A549 (cell line): ENCODE measurements around the gene SMARCA4. TPM values are rescaled to one million over a fixed set of nuclear protein-coding genes. Genes with fewer than 3 reads are reported as not detected.

Experiments
- ATAC-seq, 2 experiments: fragments of 200-7000 bp in 1 of 2; fragments of >200 bp in 1 of 2; cut with Nextera tagmentation in 1 of 2; cut with Tn5 transposase in 1 of 2; 3 replicates each; pipeline versions ENCODE4 v1.8.0 to v1.9.1; 2018 to 2020; ENCODE audit warnings: mild to moderate bottlenecking in 1 of 2, moderate library complexity in 1 of 2
- CTCF ChIA-PET: fragments of 300-600 bp; sonication (Branson Sonifier 250); formaldehyde crosslinking; extraction: SDS; loops from one replicate; lab custom pipeline; 2021; ENCODE audit warnings: antibody characterized with exemption, inconsistent platforms; lab: Yijun Ruan, JAX
- POLR2A ChIA-PET: fragments of 350-600 bp; formaldehyde crosslinking; extraction: SDS; loops from one replicate; lab custom pipeline; 2021; ENCODE audit warnings: antibody characterized with exemption, inconsistent platforms; lab: Yijun Ruan, JAX
- DNase-seq, 2 experiments: peaks; one replicate each; pipeline versions ENCODE4 v3.0.0 to v3.0.0-alpha.2; 2011 to 2016; ENCODE audit warnings: low read depth in 1 of 2, low spot score in 1 of 2
- FAIRE-seq: peaks from 2 replicates; lab custom pipeline; 2011; peaks lifted over from hg19 to GRCh38; lab: Jason Lieb, UNC
- H3K27ac ChIP-seq, 2 experiments: fragments of >200 bp; sonication (Bioruptor Twin); formaldehyde crosslinking; 3 replicates each; pipeline ENCODE4 v1.5.1; 2016 to 2017
- H3K4me1 ChIP-seq: fragments of >200 bp; sonication (Bioruptor Twin); formaldehyde crosslinking; 3 replicates; pipeline ENCODE4 v1.6.1; 2016
- H3K4me2 ChIP-seq: fragments of >200 bp; sonication (Bioruptor Twin); formaldehyde crosslinking; 3 replicates; pipeline ENCODE4 v1.6.1; 2016
- H3K4me3 ChIP-seq: fragments of >200 bp; sonication (Bioruptor Twin); formaldehyde crosslinking; 3 replicates; pipeline ENCODE4 v1.5.1; 2016
- H3K9me3 ChIP-seq: fragments of >200 bp; sonication (Bioruptor Twin); formaldehyde crosslinking; 3 replicates; pipeline ENCODE4 v1.6.1; 2016
- CEBPB ChIP-seq, 2 experiments: fragments of >200 bp in 1 of 2; sonication (Bioruptor Twin) in 1 of 2; formaldehyde crosslinking in 1 of 2; IDR thresholded peaks; 2 replicates each; pipeline ENCODE4 v1.6.1; 2012 to 2016
- CHD2 ChIP-seq: fragments of 150-350 bp; IDR thresholded peaks from 2 replicates; pipeline ENCODE4 v1.6.1; 2014; ENCODE audit warnings: low read length; ENCODE audit not compliant: partially characterized antibody
- EP300 ChIP-seq, 2 experiments: fragments of >200 bp; sonication (Bioruptor Twin); formaldehyde crosslinking; IDR thresholded peaks; 2 replicates in 1 of 2; 3 replicates in 1 of 2; pipeline ENCODE4 v1.6.1; 2016 to 2017
- FOSB ChIP-seq: fragments of 250-450 bp; sonication (Bioruptor Pico); IDR thresholded peaks from 2 replicates; pipeline ENCODE4 v1.5.0; 2020; ENCODE audit warnings: mild to moderate bottlenecking, moderate library complexity
- FOXS1 ChIP-seq: fragments of 250-450 bp; sonication (Bioruptor Pico); IDR thresholded peaks from 2 replicates; pipeline ENCODE4 v1.5.0; 2020; ENCODE audit warnings: mild to moderate bottlenecking, moderate library complexity
- GATA3 ChIP-seq: IDR thresholded peaks from 2 replicates; pipeline ENCODE4 v1.6.1; 2012; ENCODE audit warnings: borderline replicate concordance
- HDAC2 ChIP-seq: fragments of 200-600 bp; sonication (generic); IDR thresholded peaks from 2 replicates; pipeline ENCODE4 v1.6.1; 2016
- HOXA7 ChIP-seq: fragments of 250-450 bp; sonication (Bioruptor Pico); IDR thresholded peaks from 2 replicates; pipeline ENCODE4 v1.5.0; 2020; ENCODE audit warnings: mild to moderate bottlenecking, moderate library complexity
- HOXB13 ChIP-seq: fragments of 250-450 bp; sonication (Bioruptor Pico); IDR thresholded peaks from 2 replicates; pipeline ENCODE4 v1.5.0; 2020; ENCODE audit warnings: low read depth, mild to moderate bottlenecking, moderate library complexity
- JUN ChIP-seq, 2 experiments: fragments of >200 bp; sonication (Bioruptor Twin); formaldehyde crosslinking; IDR thresholded peaks; 2 replicates in 1 of 2; 3 replicates in 1 of 2; pipeline ENCODE4 v1.6.1; 2016 to 2017
- KDM1A ChIP-seq: fragments of 200-600 bp; sonication (generic); IDR thresholded peaks from 2 replicates; pipeline ENCODE4 v1.6.1; 2016; ENCODE audit warnings: low read depth, mild to moderate bottlenecking
- KDM5A ChIP-seq: fragments of 200-600 bp; sonication (generic); IDR thresholded peaks from 2 replicates; pipeline ENCODE4 v1.6.1; 2016; ENCODE audit warnings: antibody characterized with exemption, mild to moderate bottlenecking
- MAFK ChIP-seq: fragments of 450-650 bp; IDR thresholded peaks from 2 replicates; pipeline ENCODE4 v1.6.1; 2014; ENCODE audit not compliant: partially characterized antibody
- MYC ChIP-seq: IDR thresholded peaks from 2 replicates; pipeline ENCODE4 v1.6.1; 2012; ENCODE audit warnings: mild to moderate bottlenecking, inconsistent platforms, low read length, improper control_type of control experiment, borderline replicate concordance
- NFE2L2 ChIP-seq: fragments of 150-350 bp; conservative IDR thresholded peaks from 2 replicates; pipeline ENCODE4 v1.6.1; 2014; ENCODE audit warnings: low read length
- NPAS2 ChIP-seq: fragments of 250-450 bp; sonication (Bioruptor Pico); IDR thresholded peaks from 2 replicates; pipeline ENCODE4 v1.8.0; 2022; ENCODE audit warnings: mild to moderate bottlenecking, moderate library complexity, borderline replicate concordance
- NR3C1 ChIP-seq: fragments of >200 bp; sonication (Bioruptor Twin); formaldehyde crosslinking; IDR thresholded peaks from 3 replicates; pipeline ENCODE4 v1.6.1; 2017
- POLR2A ChIP-seq: IDR thresholded peaks from 2 replicates; pipeline ENCODE4 v1.6.1; 2012; ENCODE audit warnings: mild to moderate bottlenecking, low read length
- RARB ChIP-seq: fragments of 250-450 bp; sonication (Bioruptor Pico); IDR thresholded peaks from 2 replicates; pipeline ENCODE4 v1.8.0; 2021; ENCODE audit warnings: mild to moderate bottlenecking, moderate library complexity
- RFX5 ChIP-seq: fragments of 450-650 bp; IDR thresholded peaks from 2 replicates; pipeline ENCODE4 v1.7.1; 2014; ENCODE audit warnings: antibody characterized with exemption, mild to moderate bottlenecking, moderate library complexity
- RNF2 ChIP-seq: fragments of 200-600 bp; sonication (generic); IDR thresholded peaks from 2 replicates; pipeline ENCODE4 v1.6.1; 2016; ENCODE audit warnings: low read depth, mild to moderate bottlenecking, antibody characterized with exemption, moderate library complexity, borderline replicate concordance
- SMC3 ChIP-seq: fragments of >200 bp; sonication (Bioruptor Twin); formaldehyde crosslinking; IDR thresholded peaks from 3 replicates; pipeline ENCODE4 v1.6.1; 2018; ENCODE audit warnings: inconsistent platforms
- SREBF2 ChIP-seq: fragments of 450-650 bp; IDR thresholded peaks from 2 replicates; pipeline ENCODE4 v1.6.1; 2014; ENCODE audit warnings: mild to moderate bottlenecking, moderate library complexity
- TFCP2L1 ChIP-seq: fragments of 250-450 bp; sonication (Bioruptor Pico); IDR thresholded peaks from 2 replicates; pipeline ENCODE4 v1.5.0; 2021; ENCODE audit warnings: mild to moderate bottlenecking
- TP53 ChIP-seq: fragments of 250-450 bp; sonication (Bioruptor Pico); IDR thresholded peaks from 2 replicates; pipeline ENCODE4 v1.5.0; 2021; ENCODE audit warnings: mild to moderate bottlenecking, moderate library complexity
- ZC3H11A ChIP-seq: fragments of 450-650 bp; IDR thresholded peaks from 2 replicates; pipeline ENCODE4 v1.6.1; 2014; ENCODE audit warnings: antibody characterized with exemption, mild to moderate bottlenecking
- ZFP36 ChIP-seq: fragments of 450-650 bp; IDR thresholded peaks from 2 replicates; pipeline ENCODE4 v1.6.1; 2014; ENCODE audit warnings: borderline replicate concordance; ENCODE audit not compliant: partially characterized antibody
- ZSCAN20 ChIP-seq: fragments of 250-450 bp; sonication (Bioruptor Pico); IDR thresholded peaks from 2 replicates; pipeline ENCODE4 v1.8.0; 2022; ENCODE audit warnings: mild to moderate bottlenecking, moderate library complexity
- WGBS: methylation state at CpG from one replicate; pipeline ENCODE4 v1.1.6; 2017; ENCODE audit errors: missing lambda C conversion rate; 5-methylcytosine and 5-hydroxymethylcytosine counted together
- polyA plus RNA-seq, 4 experiments: library from polyadenylated mRNA; depleted of rRNA in 3 of 4; stranded (reverse); fragments of >200 nt; fragmentation: RNase III in 1 of 4; extraction: RNeasy Plus Mini Kit Qiagen cat#74134 plus additional on column Dnase treatment in 1 of 4; gene quantifications; 2 replicates in 3 of 4; 3 replicates in 1 of 4; pipeline ENCODE4 v1.2.3, GENCODE V29; 2011 to 2017
- TF ChIP-seq, protein P1 (sequence below): fragments of 250-450 bp; sonication (Bioruptor Pico); IDR thresholded peaks from 2 replicates; pipeline ENCODE4 v1.5.0; 2020; ENCODE audit warnings: low read depth, mild to moderate bottlenecking, moderate library complexity
- TF ChIP-seq, protein P2 (sequence below): fragments of >200 bp; sonication (Bioruptor Twin); formaldehyde crosslinking; IDR thresholded peaks from 2 replicates; pipeline ENCODE4 v1.6.1; 2016
- TF ChIP-seq, protein P3 (sequence below): fragments of 450-650 bp; IDR thresholded peaks from 2 replicates; pipeline ENCODE4 v1.6.1; 2014; ENCODE audit warnings: antibody characterized with exemption
- TF ChIP-seq, protein P4 (sequence below): fragments of >200 bp; sonication (Bioruptor Twin); formaldehyde crosslinking; IDR thresholded peaks from 3 replicates; pipeline ENCODE4 v1.6.1; 2016

Gene SMARCA4
- polyA plus RNA-seq, 2 of the 4 experiments (the other 2 are of a cell fraction) = 8.1 to 11.9 TPM

DNA sequence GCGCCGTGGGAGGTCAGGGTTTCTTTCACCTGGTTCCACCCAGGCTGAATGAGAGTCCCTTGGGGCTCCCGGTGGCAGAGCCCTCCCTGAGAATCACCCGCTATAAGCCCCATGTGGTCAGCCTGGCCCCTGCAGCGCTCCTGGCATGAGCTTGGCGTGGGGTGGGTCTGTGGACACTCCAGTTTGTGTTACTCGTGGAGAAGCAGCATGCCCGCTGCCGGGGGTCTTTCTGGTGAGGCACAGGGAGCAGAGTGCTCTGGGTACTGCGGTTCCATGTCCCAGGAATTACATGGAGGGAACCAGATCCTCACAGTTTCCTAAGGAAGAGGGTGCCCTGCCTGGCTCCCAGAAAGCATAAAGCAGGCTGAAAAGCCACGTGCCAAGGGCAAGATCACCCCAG is 62.2 kb downstream of the SMARCA4 start (continued):
- TF ChIP-seq NFE2L2 = no peak
- TF ChIP-seq RNF2 = no peak

DNA sequence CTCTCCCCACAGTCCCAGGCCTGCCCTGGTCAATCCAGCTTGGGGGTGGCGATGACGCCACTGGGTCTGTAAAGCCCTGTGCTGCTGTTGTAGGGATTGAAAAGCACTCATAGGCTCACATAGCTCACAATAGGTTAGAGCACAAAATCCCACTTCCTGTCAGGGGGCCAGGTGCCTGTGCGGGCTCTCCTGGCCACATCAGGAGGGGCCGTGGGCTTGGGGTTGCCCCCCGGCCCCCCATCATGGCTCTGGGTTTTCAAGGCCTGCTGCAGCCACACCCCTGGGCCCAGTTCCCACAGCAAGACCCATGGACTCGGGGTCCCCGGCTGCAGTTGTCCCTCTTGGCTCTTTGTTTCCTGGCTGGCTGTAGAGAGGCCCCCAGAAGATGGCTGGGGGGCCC is 62.9 kb downstream of the SMARCA4 start:
- Histone ChIP-seq H3K4me2 (no peak overlapping the region), H3K4me3 (no peak overlapping the region), H3K9me3 (no peaks in the 10 kb centered on the region), H3K4me1 (no peaks in the 10 kb centered on the region), H3K27ac (no peak overlapping the region)
- POLR2A ChIA-PET = no interaction called here
- WGBS = 95% methylated on average over 6 of the region's 7 CpGs
- FAIRE-seq (no peak), DNase-seq (no peak), ATAC-seq (no peak)
- CTCF ChIA-PET = no interaction called here
- no peak for TF ChIP-seq MYC
- no peak for TF ChIP-seq NPAS2 (CRISPR knock-in tag)
- no peak for TF ChIP-seq GATA3
- TF ChIP-seq RFX5 = no peak
- no peak for TF ChIP-seq FOSB (CRISPR knock-in tag)
- no peak for TF ChIP-seq KDM1A
- no peak for TF ChIP-seq CHD2
- no peak for TF ChIP-seq SREBF2
- no peak for TF ChIP-seq ZC3H11A
- TF ChIP-seq SMC3 = no peak
- TF ChIP-seq JUN (IDR thresholded peaks at IDR 0.05) = no peak
- TF ChIP-seq, protein P1, sequence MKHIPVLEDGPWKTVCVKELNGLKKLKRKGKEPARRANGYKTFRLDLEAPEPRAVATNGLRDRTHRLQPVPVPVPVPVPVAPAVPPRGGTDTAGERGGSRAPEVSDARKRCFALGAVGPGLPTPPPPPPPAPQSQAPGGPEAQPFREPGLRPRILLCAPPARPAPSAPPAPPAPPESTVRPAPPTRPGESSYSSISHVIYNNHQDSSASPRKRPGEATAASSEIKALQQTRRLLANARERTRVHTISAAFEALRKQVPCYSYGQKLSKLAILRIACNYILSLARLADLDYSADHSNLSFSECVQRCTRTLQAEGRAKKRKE (CRISPR knock-in tag) = no peak
- TF ChIP-seq HOXB13 = no peak
- TF ChIP-seq RNF2 = no peak
- no peak for TF ChIP-seq EP300 (IDR thresholded peaks at IDR 0.05)
- TF ChIP-seq KDM5A = no peak
- no peak for TF ChIP-seq NFE2L2
- no peak for TF ChIP-seq MAFK
- no peak for TF ChIP-seq HDAC2

DNA sequence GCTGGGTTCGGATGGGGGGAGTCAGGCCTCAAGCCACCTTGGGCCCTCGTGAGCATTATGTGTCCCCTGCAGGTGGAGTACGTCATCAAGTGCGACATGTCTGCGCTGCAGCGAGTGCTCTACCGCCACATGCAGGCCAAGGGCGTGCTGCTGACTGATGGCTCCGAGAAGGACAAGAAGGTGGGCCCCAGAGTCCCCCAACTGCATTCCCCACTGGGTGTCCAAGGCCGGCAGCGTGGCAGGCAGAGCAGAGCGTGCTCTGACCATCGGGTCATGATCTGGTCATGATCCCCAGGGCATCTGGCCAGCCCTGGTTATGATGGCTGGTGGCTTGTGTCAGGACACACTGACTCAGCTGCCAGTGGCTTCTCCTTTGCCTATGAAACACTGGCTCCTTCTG is 63.4 kb downstream of the SMARCA4 start:
- DNase-seq (no peak), FAIRE-seq (no peak), ATAC-seq (no peak)
- Histone ChIP-seq H3K4me1 (no peaks in the 10 kb centered on the region), H3K9me3 (no peaks in the 10 kb centered on the region), H3K27ac (no peak overlapping the region), H3K4me2 (no peak overlapping the region), H3K4me3 (no peak overlapping the region)
- CTCF ChIA-PET = interaction anchor here (0.5 kb wide), 1 partner anchor 377 kb away, joined by 4 read pairs; no protein-coding TSS in a partner anchor
- 92% methylated on average over 11 of the region's 13 CpGs for WGBS
- TF ChIP-seq HOXA7 (CRISPR knock-in tag) = no peak
- TF ChIP-seq FOXS1 (CRISPR knock-in tag) = no peak
- no peak for TF ChIP-seq ZSCAN20
- no peak for TF ChIP-seq EP300 (IDR thresholded peaks at IDR 0.05)
- TF ChIP-seq NR3C1 = no peak
- no peak for TF ChIP-seq POLR2A
- TF ChIP-seq CEBPB (IDR thresholded peaks at IDR 0.05) = no peak
- no peak for TF ChIP-seq RARB
- no peak for TF ChIP-seq FOSB (CRISPR knock-in tag)
- TF ChIP-seq ZFP36 = no peak
- TF ChIP-seq TP53 (CRISPR knock-in tag) = no peak
- POLR2A ChIA-PET = no interaction called here

DNA sequence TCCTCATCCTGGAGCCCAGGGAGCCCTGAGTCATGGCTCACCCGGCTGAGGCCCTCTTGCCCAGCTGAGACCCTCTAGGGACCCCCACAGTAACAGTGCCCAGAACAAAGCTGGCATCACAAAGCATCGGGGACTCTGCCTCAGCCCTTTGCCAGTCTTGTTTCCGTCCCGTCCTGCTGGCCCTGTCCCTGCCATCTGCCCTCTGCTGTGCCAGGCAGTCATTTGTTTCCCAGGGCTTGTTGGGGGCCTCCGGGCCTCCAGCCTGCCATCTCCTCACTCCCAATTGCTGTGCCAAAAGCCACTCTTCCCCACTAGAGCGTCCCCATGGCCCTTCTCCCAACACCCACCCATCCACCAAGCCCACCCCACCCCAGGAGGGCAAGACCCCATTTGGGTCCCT is 64.2 kb downstream of the SMARCA4 start:
- WGBS = 98% methylated on average over 4 of the region's 6 CpGs
- ATAC-seq (no peak), DNase-seq (no peak), FAIRE-seq (no peak)
- POLR2A ChIA-PET = no interaction called here
- Histone ChIP-seq H3K27ac (no peak overlapping the region), H3K9me3 (no peaks in the 10 kb centered on the region), H3K4me1 (no peaks in the 10 kb centered on the region), H3K4me3 (no peak overlapping the region), H3K4me2 (no peak overlapping the region)
- CTCF ChIA-PET = interaction anchor here (0.5 kb wide), 1 partner anchor 376 kb away, joined by 4 read pairs; no protein-coding TSS in a partner anchor
- TF ChIP-seq GATA3 (no peak), MYC (no peak), TFCP2L1 (CRISPR knock-in tag) (no peak), KDM1A (no peak), POLR2A (no peak), HOXA7 (CRISPR knock-in tag) (no peak), SMC3 (no peak), KDM5A (no peak), NPAS2 (CRISPR knock-in tag) (no peak), RNF2 (no peak)
- TF ChIP-seq, protein P2, sequence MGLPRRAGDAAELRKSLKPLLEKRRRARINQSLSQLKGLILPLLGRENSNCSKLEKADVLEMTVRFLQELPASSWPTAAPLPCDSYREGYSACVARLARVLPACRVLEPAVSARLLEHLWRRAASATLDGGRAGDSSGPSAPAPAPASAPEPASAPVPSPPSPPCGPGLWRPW = no peak
- TF ChIP-seq, protein P3, sequence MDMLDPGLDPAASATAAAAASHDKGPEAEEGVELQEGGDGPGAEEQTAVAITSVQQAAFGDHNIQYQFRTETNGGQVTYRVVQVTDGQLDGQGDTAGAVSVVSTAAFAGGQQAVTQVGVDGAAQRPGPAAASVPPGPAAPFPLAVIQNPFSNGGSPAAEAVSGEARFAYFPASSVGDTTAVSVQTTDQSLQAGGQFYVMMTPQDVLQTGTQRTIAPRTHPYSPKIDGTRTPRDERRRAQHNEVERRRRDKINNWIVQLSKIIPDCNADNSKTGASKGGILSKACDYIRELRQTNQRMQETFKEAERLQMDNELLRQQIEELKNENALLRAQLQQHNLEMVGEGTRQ = no peak
- TF ChIP-seq, protein P4, sequence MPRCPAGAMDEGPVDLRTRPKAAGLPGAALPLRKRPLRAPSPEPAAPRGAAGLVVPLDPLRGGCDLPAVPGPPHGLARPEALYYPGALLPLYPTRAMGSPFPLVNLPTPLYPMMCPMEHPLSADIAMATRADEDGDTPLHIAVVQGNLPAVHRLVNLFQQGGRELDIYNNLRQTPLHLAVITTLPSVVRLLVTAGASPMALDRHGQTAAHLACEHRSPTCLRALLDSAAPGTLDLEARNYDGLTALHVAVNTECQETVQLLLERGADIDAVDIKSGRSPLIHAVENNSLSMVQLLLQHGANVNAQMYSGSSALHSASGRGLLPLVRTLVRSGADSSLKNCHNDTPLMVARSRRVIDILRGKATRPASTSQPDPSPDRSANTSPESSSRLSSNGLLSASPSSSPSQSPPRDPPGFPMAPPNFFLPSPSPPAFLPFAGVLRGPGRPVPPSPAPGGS = no peak
